HG03064 (cell line): ENCODE results near the gene WDTC1.

Experiments used
- ATAC-seq: cut with Tn5 transposase; IDR thresholded peaks from one replicate; pipeline ENCODE4 v1.9.1; 2021; ENCODE audit warnings: low read depth; ENCODE audit not compliant: unreplicated experiment

The WDTC1 gene

GRCh38 chr1:27351541-27352107, 117.2 kb downstream of the WDTC1 start:
- no peak for ATAC-seq

GRCh38 chr1:27353166-27353565, 118.7 kb downstream of the WDTC1 start:
- ATAC-seq = no peak

GRCh38 chr1:27353629-27354028, 119.2 kb downstream of the WDTC1 start:
- ATAC-seq = no peak

GRCh38 chr1:27355683-27356082, 121.3 kb downstream of the WDTC1 start:
- ATAC-seq = no peak

GRCh38 chr1:27356277-27356618, 121.8 kb downstream of the WDTC1 start:
- no peak for ATAC-seq

- ATAC-seq = no peak
Observed at GRCh38 chr1:27356619-27357280, 122.3 kb downstream of the WDTC1 start.

- no peak for ATAC-seq
Observed at GRCh38 chr1:27357281-27358037, 123.0 kb downstream of the WDTC1 start.
